MV-4-11 (cell line): ENCODE measurements around the gene AFF4.

Experiments
- DNase-seq: peaks from one replicate; lab custom pipeline; 2025; lab: John Stamatoyannopoulos, UW

AFF4 gene

DNA sequence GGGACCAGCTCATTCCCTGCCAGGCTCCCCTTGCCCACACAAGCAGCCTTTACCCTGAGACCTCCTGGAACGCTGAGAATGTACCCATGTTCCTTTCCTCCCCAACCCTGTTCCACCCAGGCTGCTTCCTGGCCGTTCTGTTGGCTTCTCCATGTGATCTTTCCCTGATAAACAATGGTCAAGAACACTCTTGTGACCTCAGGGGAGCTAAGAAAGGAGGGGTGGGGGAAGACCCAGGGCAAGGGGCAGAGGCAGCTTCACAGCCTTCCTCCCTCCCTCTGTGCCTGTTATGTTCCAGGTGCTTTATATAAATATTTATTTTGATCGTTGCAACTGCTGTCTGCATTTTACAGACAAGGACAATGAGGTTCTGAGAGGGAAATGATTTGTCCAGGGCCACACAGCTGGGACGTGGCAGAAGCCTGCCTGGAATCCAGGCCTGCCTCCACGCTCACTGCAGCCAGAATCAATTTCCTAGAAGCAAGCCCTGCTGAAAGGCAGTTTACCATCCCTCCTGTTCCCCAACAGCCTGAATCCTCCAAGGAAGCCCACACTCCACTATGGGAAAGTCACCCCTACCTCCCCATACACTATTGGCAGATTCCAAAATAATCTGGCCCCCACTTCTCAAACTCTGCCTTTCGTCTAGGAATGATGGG, 136.9 kb downstream of the AFF4 start:
- no peak for DNase-seq

DNA sequence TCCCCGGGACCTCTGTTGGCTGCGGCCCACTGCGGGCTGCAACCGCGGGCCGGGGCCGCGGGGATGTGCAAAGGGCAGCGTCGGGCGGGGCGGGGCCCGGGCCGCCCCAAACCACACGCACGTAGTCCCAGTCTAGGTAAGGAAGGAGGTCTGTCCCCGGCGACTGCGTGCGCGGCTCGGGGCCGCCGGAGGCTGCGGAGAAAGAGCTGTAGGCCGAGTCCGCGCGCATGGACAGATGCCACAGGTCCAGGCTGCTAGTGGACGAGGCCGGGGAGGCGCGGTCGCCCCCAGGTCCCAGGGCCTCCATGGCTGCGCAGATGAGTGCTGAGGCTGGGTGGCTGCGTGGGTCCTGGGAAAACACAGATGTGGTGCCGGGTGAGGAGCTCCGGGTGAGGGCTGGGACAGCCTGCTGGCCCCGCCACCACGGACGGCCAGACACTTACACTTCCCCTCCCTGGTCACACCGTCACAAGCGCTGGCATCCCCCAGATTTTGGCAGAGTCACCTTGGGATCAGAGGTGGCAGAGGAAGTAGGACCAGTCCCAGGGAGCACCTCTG, 137.5 kb downstream of the AFF4 start:
- DNase-seq: no peak
